ENCODE results near the gene CCNDBP1.
"Not testable (repeated sequence)": the region's sequence is repeated elsewhere in the genome, so short reads cannot be mapped to it uniquely, and the experiment has no call there.

CCNDBP1 gene

DNA sequence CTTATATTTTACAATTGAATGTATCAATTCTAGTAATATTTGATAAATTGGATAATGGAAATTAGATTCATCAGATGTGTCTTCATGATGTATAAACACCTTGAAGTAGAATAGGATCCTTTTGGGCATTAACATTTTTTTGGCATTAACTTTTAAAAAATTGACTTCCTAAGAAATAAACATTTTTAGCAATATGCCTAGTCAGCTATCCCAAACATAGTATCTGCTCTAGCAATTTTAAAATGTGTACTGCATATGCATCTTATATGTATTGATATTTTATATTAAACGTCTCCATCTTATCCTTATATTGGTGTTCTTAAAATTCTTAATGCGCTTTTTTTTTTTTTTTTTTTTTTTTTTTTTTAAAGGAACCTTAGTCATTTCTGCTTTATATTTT, 8.5 kb downstream of the CCNDBP1 start:
- DNase-seq (ENCODE audit: low read depth in 2 of 2): no peak

DNA sequence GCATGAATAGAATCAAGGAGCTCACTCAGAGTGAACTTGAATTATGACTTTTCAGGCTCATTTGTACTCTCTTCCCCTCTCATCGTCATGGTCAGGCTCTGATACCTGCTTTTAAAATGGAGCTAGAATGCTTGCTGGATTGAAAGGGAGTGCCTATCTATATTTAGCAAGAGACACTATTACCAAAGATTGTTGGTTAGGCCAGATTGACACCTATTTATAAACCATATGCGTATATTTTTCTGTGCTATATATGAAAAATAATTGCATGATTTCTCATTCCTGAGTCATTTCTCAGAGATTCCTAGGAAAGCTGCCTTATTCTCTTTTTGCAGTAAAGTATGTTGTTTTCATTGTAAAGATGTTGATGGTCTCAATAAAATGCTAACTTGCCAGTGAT, 9.6 kb downstream of the CCNDBP1 start:
- no peak for DNase-seq (ENCODE audit: low read depth in 2 of 2)

DNA sequence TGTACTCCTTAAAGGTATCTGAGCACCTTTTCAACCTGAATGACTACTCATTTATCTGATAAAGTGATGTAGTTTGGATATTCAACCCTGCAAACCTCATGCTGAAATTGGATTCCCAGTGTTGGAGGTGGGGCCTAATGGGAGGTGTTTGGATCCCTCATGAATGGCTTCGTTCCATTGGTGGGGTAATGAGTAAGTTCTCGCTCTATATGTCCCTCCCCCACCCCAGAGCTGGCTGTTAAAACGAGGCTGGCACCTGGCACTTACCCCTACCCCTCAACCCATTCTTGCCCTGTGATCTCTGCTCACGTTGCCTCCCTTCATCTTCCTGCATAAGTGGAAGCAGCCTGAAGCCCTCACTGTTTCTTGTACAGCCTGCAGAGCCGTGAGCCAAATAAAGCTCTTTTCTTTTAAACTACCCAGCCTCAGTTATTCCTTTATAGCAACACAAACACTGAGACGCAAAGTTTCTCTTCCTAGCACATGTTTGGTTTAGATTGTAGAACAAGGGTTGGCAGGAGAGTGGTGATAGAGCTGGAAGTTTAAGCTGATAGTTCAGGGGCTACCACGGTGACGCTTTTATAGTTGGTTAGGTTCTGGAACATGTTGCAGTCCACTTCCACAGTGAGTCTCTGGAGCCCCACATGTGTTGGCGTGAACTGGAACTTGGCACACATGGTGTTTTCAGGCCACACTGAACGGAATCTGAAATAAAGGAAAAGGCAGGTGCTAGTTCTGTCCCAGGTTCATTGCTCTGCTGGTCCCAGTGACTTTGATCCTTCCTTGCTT, 11.8 kb downstream of the CCNDBP1 start:
- DNase-seq (ENCODE audit: low read depth in 2 of 2): no peak

DNA sequence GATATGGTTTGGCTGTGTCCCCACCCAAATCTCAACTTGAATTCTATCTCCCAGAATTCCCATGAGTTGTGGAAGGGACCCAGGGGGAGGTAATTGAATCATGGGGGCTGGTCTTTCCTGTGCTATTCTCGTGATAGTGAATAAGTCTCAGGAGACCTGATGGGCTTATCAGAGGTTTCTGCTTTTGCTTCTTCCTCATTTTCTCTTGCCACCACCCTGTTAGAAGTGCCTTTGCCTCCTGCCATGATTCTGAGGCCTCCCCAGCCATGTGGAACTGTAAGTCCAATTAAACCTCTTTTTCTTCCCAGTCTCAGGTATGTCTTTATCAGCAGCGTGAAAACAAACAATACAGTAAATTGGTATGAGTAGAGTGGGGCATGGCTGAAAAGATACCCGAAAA, 12.6 kb downstream of the CCNDBP1 start:
- not testable (repeated sequence) for DNase-seq (ENCODE audit: low read depth in 2 of 2)

DNA sequence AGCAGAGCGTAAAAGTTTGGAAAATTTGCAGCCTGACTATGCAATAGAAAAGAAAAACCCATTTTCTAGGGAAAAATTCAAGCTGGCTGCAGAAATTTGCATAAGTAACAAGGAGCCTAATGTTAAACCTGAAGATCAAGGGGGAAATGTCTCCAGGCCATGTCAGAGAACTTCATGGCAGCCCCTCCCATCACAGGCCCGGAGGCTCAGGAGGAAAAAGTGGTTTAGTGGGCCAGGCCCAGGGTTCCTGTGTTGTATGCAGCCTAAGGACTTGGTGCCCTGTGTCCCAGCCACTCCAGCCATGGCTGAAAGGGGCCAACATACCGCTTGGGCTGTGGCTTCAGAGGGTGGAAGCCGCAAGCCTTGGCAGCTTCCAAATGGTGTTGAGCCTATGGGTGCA, 13.4 kb downstream of the CCNDBP1 start:
- DNase-seq (ENCODE audit: low read depth in 2 of 2): not testable (repeated sequence)

DNA sequence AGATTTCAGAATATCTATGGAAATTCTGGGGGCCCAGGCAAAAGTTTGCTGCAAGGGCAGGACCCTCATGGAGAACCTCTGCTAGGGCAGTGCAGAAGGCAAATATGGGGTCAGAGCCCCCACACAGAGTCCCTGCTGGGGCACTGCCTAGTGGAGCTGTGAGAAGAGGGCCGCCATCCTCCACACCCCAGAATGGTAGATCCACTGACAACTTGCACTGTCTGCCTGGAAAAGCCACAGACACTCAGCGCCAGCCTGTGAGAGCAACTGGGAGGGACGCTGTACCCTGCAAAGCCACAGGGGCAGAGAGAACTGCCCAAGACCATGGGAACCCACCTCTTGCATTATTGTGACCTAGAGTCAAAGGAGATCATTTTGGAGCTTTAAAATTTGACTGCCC, 13.8 kb downstream of the CCNDBP1 start:
- DNase-seq (ENCODE audit: low read depth in 2 of 2): no peak

DNA sequence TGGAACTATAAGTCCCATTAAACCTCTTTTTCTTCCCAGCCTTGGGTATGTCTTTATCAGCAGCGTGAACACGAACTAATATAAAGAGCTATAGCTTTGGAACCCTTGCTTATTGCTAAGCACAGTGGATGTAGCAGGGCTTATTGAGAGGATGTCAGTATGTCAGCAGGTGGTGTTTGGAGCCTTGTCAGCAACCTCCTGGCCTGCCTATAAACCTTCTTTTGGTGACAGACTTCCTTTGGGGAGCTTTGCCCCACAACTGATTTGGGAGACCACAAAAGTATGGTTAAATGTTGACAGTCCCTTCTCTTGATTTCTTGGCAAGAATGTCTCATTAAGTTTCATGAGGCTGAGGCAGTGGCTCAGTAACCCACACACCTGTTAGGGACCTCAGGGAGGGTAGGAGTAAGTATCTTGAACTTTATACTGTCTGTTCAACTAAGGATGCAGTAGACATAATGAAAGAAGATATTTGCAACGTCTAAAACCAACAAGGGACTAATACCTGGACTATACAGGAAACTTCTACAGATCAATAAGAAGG, 14.8 kb downstream of the CCNDBP1 start:
- DNase-seq (ENCODE audit: low read depth in 2 of 2): no peak

DNA sequence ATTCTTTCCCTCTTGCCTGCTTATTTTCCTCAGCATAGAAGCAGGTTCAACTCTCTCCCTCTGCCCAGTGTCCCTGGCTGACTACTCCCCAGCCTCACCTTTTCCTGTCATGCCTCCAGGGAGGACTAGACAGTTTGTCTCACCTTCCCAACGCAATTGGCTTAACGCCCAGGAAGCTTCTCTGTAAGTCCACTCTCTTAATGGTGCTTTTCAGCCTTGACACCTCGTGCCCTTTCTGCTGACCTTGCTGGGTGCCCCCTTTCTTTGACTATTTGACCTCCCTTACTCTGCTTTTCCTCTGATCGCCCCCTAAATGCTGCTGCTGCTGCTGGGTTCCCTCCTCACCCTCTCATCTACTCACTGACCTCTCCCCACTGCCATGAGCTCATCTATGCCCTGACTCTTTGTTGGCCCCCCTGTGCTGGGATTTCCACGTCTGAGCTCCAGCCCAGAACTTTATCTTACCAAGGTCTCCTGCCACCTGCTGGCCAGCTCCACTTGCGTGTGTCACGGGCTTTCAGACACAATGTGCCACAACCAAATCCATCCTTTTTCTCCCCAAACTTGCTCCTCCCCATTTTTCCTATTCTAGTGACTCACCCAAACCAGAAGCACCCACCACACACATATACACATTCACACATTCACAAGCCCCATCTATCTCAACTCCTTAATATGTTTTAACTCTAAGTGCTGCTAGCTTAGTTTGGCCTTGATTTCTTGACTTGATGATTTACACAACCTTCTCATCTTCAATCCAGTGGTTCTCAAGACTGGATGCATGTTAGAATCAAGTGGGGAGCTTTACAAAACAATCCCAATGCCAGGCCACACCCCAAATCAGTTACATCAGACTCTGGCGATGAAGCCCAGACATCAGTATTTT, 19.1 kb downstream of the CCNDBP1 start:
- DNase-seq (ENCODE audit: low read depth in 2 of 2): peak; percentile 21

DNA sequence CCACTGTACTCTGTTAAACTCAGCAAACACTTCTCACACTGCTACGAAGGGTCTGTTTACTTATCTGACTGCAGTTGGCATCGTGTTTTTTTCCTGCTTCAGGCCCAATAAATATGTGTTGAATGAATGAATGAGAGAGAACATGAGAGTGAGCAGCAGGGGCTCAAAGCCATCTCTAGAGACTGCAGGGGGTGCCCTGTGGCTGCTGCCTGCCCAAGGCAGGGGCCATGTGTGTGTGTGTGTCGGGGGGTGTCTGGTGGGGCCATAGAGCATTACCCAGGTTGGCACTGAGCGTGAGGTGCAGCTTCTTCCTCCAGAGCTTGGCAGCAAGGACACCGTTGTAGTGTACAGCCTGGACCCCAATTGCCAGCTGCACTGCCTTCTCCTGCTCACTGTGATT, 20.9 kb downstream of the CCNDBP1 start:
- DNase-seq (ENCODE audit: low read depth in 2 of 2): no peak

DNA sequence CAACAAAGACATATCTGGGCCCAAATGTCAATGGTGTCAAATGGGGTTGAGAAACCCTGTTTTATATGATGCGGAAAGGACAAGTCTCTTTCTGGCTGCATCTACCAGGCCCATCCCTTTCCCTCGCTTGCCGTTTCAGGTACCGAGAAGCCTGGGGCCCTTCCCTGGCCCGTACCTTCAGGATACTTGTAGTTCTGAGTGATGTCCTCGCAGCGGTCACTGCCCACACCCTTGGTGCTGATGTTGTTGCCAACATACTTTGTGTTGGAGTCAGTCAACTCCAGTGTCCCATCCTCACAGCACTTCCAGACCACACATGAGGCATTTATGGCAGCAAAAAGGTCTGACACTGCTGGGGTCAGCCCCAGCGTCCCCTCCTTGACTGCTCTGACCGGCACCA, 21.8 kb downstream of the CCNDBP1 start:
- DNase-seq (ENCODE audit: low read depth in 2 of 2): no peak

DNA sequence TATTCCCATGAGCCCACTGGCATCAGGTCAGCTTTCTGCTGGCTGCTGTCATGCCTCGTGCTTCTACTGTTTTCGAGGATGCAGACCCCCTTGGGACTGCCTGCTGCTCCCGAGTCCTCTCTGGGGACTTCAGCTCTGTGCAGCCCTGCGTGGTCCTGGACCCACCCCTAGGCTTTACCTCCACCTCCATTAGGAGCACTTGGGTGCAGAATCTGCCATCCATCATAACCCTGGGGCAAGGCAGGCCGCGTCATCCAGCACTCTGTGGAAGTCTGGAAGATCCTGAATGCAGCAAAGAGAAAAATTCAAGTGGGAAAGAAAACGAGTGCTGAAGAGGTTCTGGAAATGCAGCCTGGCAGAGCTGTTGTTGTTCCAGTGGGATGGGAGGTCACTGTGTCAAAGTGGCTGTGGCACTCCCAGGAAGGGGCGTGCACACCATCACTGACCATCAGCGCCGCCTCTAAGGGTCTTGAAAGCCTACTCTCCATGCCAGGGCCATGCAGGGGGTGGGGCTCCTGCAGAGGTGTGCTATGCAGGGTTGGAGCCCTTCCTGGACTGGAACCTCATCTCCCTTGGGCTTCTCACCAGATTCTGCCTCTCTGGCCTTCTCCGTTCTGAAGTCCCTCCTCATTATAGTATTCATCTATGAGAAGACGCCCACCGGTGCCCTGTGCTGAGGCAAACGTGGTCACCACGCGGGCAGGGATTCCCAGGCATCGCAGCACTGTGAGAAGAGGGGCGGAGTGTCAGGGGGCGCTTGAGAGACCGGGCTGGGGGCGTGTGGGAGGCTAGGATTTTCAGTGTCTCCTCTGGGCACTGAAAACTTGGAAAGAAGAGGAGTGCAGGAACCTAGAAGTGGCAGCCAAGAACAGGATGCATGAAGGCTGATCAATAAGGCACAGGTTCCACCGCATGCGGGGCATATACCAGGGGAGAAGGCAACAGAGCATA, 23.1 kb downstream of the CCNDBP1 start:
- DNase-seq (ENCODE audit: low read depth in 2 of 2): no peak

DNA sequence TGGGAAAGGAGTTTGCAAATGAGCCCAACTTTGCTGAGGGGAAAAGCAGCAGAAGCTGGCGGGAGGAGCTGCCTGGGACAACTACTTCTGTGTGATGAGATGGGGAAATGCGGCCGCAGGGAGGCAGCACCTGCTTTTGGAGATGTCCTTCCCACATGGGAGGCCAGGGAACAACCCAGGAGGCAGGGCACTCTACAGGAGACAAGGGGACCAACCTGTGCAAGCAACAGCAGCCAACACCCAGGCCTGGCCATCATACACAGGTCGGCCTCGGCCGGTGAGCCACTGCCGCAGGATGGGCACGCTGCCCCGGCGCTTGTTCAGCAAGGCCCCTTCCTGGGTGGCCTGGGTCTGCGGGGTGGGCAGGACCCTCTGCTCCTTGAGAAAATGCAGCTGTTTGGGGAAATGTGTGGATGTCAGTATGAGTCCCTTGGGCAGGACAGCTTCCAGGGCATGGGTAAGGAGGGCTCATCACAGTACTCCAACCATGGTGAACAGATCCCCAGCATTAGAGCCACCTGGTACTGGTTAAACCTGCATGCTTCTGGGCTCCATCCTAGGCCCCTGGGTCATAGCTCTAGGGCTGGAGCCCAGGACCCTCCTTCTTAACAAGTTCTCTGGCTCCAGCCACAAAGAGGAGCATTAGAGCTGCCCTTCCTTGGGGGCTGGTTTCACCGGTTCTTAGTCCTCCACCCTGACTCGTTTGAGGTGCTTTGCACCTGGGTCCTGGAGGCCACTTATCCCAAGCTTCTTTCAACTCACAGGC, 24.0 kb downstream of the CCNDBP1 start:
- no peak for DNase-seq (ENCODE audit: low read depth in 2 of 2)

DNA sequence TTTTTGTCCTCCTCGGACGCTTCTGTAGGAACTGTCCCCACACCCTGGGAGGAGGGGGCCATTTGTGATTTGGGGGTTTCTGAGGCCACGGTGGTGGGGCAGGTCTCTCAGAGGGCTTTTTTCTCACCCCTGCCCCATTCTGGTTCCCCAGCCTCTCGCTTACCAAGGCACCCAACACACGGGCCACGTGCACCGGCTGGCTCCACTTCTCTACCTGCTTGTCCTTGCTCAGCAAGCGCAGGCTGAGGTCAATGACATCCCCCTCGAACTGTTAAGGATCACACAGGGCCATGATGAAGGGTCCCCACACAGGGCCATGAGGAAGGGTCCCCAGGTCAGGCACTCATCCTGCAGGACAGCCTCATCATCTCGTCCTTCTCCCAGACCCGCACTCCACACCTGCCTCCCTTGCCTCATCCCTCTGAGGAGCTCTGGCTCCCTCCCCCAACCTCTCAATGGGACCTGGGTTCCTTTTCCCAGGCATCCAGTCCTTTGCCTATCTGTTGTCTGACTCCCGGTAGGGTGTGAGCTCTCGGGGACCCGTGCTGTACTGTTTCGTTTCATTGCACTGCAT, 25.1 kb downstream of the CCNDBP1 start:
- no peak for DNase-seq (ENCODE audit: low read depth in 2 of 2)

DNA sequence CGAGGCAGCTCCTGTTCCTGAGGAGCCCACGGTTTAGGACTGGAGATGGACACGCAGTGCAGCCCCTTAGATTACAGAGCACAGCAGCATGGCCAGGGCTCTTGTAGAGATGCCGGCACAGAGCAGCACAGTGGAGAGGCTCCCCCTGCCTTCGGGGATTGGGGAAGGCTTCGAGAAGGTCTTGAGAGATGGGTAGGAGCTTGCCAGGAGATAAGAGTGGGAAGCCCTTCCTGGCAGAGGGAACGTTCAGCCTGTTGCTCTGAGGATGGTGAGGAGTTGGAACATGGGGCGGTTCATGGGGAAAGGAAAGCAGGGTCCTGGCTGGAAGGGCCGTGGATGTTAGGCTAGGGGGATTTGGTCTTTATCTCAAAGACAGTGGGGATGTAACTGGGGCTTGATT, 25.6 kb downstream of the CCNDBP1 start:
- no peak for DNase-seq (ENCODE audit: low read depth in 2 of 2)

DNA sequence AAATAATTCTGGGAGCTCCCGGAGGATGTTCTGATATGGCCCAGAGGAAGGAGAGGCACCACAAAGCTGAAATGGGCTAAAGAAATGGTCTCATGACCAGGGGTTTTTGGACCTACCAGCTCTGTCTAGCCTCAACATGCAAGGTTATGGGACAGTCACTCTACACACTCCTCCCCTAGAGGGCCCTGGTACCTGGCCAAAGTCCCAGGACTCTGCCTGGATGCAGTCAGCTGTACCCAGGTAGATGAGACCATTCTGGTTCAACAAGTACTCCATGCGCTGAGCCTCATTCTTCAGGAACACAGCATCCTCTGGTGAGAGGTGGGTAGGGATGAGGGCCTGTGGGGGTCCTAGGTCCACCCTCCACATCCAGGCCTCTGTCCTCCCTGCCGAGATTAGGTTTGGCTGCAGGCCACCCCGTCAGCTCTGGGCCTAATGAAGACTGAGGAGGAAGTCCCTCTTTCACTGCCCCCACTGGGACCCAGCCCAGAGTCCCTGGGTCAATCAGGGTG, 26.1 kb downstream of the CCNDBP1 start:
- no peak for DNase-seq (ENCODE audit: low read depth in 2 of 2)

DNA sequence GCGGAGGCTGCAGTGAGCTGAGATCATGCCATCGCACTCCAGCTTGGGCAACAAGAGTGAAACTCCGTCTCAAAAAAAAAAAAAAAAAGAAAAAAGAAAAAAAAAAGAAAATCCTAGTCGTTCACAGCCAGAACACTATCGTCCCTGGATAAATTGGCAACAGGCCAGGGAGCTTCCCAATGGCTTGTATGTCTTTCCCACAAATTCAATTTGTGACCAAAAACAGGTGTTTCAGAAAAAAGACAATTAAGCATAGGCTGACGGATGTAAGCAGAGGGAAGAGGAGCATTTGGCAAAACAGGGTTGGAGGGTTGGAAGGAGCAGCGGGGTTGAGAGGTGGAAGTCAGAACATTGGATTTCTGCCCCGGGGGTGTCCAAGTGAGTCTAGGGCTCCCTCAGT, 27.1 kb downstream of the CCNDBP1 start:
- no peak for DNase-seq (ENCODE audit: low read depth in 2 of 2)

DNA sequence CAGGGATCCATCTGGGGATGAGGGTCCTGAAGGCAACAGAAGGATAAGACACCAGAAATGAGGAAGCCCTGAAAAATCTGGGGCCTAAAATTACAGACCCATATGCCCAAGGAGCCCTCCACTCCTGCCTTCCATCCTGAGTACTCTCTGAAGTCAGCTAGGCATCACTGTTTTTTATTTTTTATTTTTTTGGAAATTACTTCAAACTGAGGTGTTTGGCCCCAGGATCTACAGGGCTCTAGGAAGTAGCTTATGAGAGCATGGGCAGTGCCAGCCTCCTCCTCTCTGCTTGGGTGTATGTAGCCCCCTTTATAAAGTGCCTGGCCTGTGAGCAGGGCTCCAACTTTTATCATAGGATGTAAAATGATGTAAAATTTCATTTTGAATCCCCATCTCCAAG, 27.7 kb downstream of the CCNDBP1 start:
- DNase-seq (ENCODE audit: low read depth in 2 of 2): no peak

DNA sequence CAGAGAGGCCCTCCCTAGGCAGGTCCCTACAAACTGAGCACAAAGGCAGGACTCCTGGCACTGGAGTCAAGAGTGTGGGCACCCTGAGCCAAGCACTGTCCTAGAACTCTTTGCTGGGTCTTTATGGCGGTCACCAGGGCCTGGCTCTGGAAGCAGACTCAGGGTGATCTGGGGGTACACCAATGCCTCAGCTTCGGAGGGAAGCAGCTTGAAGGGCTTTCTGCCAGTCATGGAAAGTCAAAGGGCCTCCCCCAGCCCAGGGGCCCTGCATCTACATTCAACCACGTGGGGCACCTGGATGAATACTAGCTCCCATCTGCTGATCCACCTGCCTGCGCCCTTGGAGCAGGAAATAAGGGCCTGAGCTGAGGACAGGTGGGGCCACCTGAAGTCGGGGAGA, 28.3 kb downstream of the CCNDBP1 start:
- no peak for DNase-seq (ENCODE audit: low read depth in 2 of 2)

DNA sequence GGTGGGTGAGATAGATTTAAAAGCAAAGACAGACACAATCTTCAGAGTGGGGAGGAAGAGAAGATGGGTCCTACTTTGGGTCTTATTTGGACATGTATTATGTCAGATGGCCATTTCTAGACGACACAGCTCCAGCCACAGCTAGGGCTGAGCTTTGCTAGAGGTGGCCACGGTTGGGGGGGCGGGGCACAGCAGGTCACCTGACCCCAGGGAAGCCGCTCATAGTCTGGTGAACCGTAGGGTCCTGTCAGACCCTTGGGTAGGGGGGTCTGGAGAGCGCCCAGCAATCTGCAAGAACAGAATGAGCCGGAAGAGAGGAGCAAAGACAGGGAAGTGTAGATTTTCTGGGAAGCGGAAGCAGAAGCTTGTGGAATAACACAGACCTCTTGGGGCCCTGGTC, 29.0 kb downstream of the CCNDBP1 start:
- no peak for DNase-seq (ENCODE audit: low read depth in 2 of 2)

DNA sequence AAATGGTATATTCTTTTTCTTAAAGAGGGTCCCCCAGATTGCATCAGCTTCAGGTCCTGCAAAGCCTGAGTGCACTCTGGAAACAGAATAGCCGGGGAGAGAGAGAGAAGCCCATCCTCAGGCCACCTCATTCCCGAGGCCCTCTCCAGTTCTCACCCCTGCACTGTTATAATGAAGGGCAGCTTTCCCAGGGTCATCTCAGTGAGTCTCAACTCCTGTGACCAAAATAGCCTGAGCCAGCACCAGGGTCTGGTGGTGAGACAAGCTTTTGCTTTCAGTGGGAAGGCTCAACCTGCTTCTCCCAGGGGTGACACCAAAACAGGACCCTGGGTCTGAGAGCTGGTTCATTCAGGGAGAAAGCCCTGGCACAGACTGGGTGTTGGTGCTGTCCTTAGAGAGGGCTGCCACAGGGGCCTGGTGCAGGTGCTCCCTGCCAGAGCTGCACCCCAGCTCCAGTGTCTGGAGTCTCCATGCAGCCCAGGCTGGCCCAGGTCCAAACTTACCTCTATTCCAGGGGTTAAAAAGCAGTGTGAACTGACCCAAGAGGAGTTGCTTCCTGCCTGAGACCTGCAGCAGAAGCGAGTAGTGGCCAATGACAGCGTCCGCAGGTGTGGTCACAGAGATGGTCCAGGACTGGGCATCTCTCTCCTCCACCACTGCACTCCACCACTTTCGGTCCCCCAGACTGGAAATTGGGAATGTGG, 29.5 kb downstream of the CCNDBP1 start:
- DNase-seq (ENCODE audit: low read depth in 2 of 2): no peak

Measured in stimulated activated CD8-positive, alpha-beta memory T cell treated with anti-CD3 and anti-CD28 coated beads, Interleukin-15, amount 100 ng/mL, for 48 hours (primary cell).